SK-MEL-5 (cell line): ENCODE data around the gene TMPRSS9. TPM values are rescaled to one million over a fixed set of nuclear protein-coding genes. Genes with fewer than 3 reads are reported as not detected.

Experiments used
- DNase-seq: peaks from one replicate; pipeline ENCODE4 v3.0.0-alpha.2; 2016; ENCODE audit warnings: low read depth, low spot score
- in situ Hi-C: cut with HindIII; loops from 2 replicates; pipeline ENCODE4 v1.10.0; 2016; ENCODE audit warnings: low sequenced_read_pairs, high pct_unique_total_duplicates, low pct_unique_long_range_greater_than_20kb
- total RNA-seq: library from RNA; depleted of rRNA; stranded (reverse); fragments of >200 nt; shearing (Covaris generic); gene quantifications from 2 replicates; pipeline ENCODE4 v1.2.3, GENCODE V29; 2014

TMPRSS9 gene
- total RNA-seq, 1 experiment from 2014 or later: not detected

DNA sequence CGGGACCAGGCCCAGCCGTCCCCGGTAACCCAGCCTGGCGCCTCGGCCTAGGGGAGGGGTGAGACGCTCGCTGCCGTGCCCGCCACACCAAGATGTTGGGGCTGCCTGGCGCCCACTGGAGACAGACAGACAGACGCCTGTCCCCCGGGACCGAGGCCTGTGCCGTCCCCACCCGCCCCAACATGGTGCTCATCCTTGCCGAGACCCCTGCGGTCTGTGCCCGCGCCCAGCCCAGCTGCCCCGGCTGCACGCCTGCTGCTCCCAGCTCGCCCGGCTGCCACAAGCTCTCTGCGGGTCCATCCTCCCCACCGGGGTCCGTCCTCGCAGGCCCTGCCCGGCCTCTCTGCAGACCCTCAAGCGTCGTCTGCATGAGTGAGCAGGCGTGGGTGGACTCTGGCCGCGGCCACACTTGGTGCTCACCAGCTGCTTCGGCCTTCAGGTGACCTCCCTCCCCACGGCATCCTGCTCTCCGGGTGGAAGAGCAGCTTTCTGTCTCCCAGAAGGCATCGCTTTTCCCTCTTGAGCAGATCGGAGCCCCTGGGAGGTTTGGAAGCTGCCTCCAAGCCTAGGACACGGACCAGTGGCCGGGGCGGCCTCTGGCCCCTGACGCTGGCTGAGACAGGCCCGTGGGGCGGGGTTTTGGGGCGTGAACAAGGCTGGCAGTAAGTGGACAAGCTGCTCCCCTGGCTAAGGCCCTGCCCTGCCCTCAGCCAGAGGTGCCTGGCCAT, 6.7 kb upstream of the TMPRSS9 start:
- DNase-seq: no peak
- in situ Hi-C loops: no loop called here

DNA sequence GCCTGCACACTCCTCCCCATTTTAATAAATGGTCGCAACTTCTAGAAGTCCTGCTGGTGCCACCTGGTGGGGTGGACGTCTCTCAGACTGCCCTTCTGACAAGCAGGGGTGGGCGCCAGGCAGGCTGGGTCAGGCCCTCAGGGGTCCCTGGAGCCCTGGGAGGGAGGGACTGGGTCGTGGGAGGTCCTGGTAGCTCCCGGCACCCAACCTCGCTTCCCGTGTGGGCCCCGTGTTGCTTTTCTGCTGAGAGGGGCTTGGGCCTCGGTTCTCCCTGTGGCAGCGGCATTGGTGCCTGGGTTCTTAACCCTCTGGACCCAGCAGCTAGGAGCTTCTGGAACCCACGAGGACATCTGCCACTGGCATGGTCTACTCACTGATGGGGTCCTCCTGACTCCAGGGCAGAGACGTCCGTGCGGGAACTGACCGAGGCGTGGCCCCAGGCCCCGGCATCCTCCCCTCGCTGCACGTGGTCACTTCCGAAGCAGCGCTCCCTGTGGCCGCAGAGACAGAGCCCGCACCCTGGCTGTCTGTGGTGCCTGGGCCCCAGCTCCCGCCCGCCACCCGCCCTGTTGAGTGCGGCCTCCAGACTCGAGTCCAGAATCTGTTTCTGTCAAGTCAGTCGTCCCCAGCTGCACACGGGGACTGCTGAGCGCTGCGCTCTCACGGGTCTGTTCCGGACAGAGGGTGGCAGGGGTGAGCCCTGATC, 6.0 kb upstream of the TMPRSS9 start:
- no peak for DNase-seq
- in situ Hi-C loops: no loop called here

DNA sequence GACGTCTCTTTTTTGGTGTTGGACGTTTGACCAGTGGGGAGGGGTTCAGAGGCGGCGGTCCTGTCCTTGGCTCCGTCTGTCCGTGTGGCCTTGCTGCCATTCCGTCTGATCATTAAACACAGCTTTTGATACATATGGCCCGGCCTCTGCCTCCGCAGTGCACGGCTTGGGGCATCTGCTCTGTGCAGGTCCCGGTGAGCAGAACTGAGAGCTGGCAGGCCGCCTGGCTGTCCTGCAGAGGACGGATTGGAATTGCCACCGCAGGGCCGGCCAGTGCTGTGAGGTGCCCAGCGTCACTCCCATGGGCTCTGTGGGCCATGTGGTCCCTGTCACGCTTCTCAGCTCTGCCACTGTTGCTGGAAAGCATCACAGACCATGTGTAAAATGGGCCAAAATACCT, 5.4 kb upstream of the TMPRSS9 start:
- no peak for DNase-seq
- in situ Hi-C loops: no loop called here

DNA sequence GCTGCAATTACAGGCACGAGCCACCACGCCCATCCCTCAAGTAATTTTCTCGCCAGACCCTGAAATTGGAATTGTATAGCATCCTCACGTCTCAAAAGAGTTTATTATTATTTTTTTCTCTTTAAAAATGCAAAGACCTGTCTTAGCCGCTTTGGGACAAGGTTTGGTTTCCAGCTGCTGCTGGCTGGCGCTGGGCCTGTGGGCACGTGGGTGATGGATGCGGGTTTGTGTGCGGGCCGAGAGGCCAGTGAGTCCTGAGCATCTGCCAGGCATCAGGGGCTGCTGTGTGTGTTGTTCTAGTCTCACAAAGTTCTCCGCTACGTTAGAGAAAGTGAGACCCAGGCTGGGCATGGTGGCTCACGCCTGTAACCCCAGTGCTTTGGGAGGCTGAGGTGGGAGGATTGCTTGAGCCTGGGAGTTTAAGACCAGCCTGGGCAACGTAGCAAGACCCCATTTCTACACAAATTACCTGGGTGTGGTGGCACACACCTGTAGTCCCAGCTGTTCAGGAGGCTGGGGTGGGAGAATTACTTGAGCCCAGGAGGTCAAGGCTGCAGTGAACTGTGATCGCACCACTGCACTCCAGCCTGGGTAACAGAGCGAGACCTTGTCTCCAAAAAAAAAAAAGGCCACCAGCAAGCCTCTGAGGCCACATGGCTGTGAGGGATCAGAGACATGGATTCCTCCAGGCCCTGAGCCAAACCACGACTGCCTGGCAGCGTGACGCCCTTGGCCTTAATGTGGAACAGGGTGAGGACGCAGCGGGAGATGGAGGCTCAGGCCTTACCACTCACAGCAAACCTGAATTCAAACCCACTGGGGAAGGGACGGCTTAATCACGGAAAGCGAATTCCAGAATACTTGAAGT, 4.7 kb upstream of the TMPRSS9 start:
- no peak for DNase-seq
- in situ Hi-C loops: no loop called here

DNA sequence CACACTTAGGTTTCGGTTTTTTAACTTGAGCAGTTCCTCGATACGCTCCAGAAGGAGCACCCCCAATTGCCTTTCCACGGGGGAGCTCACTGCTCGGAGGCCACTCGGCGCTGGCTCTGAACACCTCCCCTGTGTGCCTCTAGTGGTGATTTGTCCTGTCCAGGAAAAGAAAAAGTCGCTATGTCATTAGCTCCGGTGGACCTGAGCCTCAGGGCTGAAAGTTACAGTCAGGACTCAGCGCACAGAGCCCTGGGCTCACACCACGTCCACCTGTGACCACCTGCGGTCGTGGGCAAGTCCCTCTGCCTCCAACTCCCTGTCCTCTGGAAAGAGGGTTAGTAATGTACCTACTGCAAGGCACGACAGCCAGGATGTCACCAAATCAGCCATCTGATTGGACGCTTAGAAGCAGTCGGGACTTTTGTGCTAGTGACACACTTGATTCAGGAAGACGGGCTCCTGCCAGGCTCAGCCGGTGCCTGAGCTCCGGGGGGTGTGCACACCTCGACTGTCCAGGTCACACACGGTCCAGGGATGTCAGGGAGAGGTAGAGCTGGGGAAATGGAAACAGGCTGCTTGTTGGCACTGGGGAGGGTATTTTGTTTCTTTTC, 3.9 kb upstream of the TMPRSS9 start:
- DNase-seq: no peak
- in situ Hi-C loops: no loop called here

DNA sequence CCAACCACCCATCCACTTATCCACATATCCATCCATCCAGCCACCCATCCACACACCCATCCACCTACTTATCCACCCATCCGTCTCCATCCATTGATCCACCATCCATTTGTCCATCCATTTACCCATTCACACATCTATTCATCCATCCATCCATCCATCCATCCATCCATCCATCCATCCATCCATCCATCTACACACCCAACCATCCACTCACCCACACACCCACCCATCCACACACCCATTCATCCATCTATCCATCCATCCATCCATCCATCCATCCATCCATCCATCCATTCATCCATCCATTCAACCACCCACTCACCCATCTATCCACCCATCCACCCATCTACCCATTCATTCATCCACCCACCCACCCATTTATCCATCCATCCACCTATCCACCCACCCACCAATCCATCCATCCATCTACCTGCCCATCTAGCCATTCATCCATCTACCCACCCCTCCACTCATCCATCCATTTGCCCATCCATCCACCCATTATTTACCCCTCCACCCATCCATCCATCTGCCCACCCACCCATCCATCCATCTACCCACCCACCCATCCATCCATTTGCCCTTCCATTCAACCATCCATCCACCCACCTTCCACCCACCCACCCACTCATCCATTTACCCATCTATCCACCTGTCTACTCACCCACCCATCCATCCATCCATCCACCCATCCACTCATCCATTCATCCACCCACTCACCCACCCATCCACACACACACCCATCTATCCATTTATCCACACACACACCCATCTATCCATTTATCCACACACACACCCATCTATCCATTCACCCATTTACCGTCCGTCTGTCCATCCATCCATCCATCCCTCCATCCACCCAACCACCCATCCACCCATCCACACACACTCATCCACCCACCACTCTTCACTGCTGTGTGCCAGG, 2.5 kb upstream of the TMPRSS9 start:
- no peak for DNase-seq
- in situ Hi-C loops: no loop called here

DNA sequence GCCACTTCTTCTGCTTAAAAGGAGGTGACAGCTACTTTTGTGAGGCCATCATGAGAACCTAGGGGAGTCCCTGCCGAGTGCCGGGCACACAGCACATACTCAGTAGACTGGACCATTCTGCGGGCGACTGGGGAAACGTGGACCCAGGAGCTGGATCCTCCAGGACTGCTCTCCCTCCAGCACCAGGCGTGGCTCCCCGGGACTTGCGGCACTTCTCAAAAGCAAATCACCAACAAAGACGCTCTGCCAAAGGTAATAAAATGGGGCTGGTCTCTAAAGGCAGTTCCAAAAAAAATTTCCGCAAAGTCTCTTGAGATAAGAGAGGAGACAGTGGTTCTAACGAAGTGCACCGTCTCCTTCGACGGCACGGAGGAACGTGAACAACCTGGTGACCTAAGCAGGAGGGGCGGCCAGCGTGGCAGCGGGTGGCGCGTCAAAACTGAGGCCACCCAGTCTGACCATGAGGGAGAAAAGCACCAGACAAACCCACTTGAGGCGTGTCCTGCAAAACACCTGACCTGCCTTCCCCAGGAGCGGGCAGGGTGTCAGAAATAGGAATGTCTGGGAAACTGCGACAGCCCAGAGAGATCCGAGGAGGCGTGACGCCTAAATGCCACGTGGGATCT, 1.4 kb upstream of the TMPRSS9 start:
- no peak for DNase-seq
- in situ Hi-C loops: no loop called here

DNA sequence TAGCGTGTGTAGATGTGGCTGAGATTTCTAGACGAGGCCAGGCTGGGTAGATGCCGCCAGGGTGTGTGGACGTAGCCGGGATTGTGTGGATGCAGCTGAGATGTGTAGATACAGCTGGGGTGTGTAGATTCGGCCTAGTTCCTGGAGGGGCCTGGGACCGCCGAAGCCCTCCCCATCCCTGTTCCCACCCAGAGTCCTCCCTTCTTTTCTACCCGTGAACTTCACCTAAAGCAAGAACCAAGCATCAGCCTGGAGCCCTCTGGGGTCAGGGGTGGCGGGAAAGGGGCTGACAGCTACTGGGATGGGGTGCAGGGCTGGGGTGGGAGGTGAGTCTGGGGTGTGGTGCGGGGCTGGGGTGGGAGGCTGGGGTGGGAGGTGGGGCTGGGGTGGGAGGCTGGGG, 768 bp downstream of the TMPRSS9 start:
- in situ Hi-C loops: no loop called here
- DNase-seq: no peak

DNA sequence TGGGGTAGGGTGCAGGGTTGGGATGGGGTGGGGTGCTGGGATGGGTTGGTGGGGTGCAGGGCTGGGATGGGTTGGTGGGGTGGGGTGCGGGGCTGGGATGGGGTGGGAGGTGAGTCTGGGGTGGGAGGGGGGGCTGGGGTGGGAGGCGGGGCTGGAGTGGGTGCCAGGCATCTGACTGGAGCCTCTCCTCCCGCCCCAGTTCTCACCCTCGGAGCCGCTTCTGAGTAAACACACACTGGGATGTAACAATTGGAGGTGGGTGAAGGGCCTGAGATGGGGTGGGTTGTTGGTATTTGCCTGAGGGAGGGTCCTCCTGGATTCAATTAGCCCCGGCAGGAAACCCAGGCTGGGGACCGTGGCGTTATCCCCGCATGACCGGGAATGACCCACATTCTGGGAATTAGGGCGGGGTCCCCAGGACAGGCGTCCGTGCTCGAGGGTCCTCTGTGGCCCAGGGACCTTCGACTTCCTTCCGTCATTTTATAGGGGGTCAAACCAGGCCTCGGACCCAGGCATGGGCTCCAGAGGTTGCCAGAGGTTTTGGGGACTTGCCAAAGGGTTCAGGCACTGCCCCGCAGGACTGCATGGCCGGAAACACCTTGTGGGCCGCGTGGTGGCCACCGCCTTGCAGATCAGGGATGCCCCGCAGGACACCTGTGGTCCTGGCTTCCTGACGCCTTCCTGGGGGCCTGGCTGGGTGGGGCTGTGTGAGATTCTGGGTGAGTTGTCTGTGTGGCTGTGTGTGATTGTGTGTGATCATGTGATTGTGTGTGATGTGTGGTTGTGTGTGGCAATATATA, 1.4 kb downstream of the TMPRSS9 start:
- in situ Hi-C loops: no loop called here
- no peak for DNase-seq

DNA sequence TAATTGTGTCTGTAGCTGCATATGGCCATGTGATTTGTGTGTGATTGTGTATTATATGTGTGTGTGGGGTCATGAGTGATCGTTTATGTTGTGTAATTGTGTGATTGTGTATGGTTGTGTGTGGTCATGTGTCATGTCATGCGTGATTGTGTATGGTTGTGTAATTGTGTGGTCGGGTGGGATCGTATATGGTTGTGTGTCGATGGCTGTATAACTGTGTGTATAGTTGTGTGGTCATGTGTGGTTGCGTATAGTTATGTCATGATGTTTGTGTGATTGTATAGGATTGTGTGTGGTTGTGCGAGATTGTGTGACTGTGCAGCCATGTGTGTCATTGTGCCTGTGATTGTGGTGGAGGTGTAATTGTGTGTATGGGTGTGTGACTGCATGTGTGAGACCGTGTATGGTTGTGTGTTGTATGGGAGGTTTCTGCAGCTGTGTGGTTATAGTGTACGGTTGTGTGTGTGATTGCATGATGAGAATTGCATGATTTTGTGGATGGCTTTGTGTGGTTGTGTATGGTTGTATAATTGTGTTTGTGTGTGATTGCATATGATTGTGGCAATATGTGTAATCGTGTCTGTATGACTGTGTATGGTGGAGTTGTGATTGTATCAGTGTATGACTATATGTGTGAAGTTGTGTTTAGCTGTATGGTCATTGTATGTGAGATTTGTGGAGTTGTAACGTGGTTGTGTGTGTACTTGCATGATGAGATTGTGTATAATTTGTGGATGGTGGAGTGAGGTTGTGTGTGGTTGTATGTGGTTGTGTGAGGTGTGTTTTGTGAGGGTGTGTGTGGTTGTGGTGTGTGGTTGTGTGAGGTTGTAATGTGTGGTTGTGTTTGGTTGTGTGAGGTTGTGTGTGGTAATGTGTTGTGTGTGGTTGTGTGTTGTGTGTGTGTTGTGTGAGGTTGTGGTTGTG, 2.2 kb downstream of the TMPRSS9 start:
- DNase-seq: no peak
- in situ Hi-C loops: no loop called here

DNA sequence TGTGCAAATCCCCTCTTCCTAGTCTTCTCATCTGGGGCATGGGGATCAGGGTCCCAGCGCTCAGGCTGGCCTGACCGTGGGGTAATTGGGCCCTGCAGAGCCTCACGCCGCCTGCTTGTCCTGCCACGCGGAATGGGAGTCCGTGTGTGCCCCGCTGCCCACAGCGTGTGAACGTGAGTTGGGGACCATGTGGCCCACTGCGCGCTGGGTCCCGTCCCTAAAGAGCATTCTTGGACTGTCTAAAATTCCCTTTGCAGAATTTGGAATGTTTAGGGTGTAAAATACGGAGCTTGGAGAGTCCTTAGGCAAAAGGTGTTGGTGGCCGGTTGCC, 2.9 kb downstream of the TMPRSS9 start:
- no peak for DNase-seq
- in situ Hi-C loops: no loop called here

DNA sequence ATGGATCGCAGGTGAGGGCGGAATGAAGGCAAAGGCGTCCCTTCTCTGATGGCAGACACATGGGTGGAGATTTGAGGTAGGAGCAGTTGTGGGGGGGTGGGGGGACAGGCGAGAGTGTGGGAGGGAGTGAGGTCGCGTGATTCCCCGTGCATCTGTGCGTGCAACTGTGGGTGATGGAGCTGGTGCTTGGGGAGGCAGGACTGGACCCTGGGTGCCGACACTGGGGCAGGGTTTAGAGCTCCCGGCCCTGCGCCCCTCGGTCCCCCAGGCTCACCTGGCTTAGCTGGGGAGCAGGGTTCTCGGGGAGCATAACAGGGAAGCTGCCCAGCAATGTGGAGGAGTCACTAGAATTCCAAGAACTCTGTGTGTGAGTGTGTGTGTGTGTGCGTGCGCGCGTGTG, 3.4 kb downstream of the TMPRSS9 start:
- in situ Hi-C loops: no loop called here
- no peak for DNase-seq

DNA sequence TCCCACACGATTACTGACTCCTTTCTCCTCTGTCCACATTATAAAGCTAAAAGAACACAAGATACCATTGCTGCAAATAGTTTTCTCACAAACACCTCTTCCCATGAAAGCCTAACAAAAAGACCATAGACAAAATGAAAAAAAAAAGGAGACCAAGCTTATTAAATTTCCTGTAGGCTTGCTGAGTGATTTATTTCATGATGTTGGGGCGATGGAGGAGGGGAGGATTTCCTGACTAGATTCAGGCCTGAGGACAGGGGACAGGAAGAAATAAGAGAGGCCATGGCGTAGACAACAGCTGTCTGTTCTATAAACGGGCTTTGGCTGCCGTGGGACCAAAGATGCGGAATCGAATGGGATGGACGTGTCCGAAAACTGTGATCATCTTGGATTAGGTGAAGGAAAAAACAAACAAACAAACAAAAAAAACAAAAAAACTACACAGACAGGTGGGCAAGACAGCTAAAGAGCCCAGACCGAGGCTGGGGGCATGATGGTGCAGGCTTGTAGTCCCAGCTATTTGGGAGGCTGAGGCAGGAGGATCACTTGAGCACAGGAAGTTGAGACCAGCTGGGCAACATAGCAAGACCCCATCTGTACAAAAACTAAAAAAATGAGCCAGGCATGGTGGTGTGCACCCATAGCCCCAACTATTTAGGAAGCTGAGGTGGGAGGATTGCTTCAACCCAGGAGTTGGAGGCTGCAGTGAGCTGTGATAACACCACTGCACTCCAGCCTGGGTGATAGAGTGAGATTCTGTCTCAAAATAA, 5.3 kb downstream of the TMPRSS9 start:
- DNase-seq: peak; percentile 32
- in situ Hi-C loops: no loop called here

DNA sequence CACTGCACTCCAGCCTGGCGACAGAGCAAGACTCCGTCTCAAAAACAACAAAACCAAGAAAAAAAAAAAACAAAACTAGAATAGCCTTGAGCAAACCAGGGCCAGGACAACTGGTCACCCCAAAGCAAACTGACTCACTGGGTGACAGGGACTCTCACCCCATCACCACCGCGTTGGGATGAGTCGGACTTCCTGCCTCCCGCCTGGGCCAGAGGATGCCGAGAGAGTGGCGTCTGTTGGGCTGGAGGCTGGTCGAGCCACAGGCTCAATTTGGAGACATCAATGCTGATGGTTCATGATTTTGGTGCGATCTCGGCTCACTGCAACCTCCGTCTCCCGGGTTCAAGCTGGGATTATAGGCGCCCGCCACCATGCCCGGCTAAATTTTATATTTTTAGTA, 11.6 kb downstream of the TMPRSS9 start:
- DNase-seq: no peak
- in situ Hi-C loops: no loop called here
